ENCODE data around the gene MAP1B. TPM values are rescaled to one million over a fixed set of nuclear protein-coding genes. Genes with fewer than 3 reads are reported as not detected.
"Not testable (repeated sequence)": the region's sequence is repeated elsewhere in the genome, so short reads cannot be mapped to it uniquely, and the experiment has no call there.

Gene MAP1B
- total RNA-seq, 1 experiment from 2014 or later, result 26.4 TPM

DNA sequence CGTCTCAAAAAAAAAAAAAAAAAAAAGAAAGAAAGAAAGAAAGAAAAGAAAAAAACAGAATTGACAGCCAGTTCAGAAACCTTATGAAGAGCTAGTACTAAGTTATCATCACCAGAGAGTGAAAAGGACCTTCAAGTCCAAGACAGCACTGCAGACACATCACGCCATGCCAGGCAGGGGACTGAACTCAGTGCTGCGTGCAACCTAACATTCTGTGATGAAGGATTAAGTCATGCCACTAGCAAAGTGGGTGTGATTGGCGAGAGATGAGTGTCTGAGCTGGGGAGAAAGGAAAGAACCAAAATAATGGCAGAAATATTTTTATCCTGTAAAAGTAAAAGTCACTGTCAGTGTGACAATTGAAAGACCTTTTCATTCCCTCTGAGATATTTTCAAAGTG lies 54.7 kb downstream of the MAP1B start:
- no peak for DNase-seq (ENCODE audit: low read depth)

DNA sequence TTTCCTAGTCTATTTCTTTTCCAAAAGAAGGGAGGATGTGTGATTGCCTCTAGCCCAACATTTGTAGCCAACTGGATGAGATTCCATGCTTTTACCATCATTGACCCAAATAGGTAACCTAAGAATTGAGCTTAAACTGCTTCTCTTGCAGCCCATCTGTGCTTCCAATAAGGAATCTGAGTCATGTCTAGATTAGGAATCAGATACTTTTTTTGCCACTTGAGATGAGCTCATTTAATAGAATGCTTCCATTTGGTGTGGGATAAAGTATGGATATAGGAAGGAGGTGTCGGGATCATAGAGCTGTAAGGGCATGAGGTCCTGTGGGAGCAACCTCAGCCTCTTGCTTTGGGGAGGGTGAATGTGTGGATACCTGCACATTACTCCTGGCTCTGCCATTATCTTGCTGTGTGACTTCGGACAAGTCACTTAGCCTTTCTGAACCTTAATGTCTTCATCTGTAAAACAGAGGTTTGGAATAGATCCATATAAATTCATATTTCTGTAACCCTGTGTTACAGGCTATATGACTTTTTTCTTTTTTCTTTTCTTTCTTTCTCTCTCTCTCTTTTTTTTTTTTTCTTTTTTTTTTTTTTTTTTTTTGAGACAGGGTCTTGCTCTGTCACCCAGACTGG lies 56.2 kb downstream of the MAP1B start:
- no peak for DNase-seq (ENCODE audit: low read depth)

DNA sequence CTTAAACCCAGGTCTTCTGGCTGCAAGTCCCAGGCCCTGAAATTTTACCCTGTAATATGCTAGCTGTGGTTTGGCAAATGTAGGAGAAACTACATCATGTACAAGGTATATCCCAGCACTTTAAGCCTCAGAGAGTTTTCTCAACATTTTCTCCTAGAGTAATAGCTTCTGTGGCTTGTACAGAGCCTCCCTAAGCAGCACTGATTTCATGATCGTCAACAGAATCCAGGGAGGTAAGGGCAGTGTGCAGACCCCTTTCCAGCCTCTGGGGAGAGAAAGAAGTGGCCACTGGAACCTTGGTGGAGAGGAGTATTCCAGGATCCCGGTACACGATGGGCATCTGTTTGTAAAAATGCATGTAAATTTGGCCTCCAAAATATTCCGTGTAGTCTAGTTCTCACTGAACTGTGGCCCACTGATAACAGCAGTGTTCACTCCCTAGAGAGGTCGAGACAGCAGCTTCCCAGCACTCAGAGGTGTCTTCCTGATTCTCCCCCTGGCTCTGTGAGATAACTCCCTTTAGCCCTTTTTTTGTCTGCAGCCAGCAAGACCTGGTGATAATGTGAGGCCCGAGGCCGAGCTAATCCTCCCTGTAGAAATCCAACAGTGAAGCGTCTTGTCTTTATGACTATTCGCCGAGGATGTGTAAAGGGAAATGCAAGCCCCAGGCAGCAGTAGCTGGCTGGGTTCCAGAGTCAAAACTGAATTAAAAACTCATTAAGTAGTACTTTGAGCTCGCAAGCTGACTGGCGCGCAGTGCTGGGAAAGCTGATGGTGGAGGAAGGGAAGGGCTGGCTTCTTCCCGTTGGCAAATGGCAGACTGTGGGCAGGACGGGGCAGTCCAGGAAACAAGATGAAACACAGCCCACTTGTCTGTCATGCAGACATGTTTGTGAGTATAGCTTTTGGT lies 59.0 kb downstream of the MAP1B start:
- peak; percentile 94 for DNase-seq (ENCODE audit: low read depth)

DNA sequence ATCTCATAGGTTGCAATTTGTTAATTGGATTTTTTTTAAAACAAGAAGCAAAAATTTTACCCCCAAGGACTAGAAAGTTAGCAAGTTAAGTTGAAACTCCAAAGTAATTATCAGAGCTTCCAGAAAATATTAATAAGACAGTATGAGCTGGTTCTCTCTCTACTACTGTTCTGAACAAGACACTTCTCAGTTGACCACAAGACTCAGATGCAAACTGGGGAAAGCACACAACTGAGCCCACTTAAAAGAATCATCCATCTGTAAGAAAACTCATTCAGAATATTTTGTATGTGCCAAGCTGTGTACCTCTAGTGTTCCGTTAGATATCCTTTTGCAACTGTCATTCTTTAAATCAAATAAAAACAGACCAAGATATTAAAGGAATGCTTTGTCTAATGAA lies 60.0 kb downstream of the MAP1B start:
- no peak for DNase-seq (ENCODE audit: low read depth)

GRCh38 chr5:72167804-72168203 lies 60.5 kb downstream of the MAP1B start:
- no peak for DNase-seq (ENCODE audit: low read depth)

DNA sequence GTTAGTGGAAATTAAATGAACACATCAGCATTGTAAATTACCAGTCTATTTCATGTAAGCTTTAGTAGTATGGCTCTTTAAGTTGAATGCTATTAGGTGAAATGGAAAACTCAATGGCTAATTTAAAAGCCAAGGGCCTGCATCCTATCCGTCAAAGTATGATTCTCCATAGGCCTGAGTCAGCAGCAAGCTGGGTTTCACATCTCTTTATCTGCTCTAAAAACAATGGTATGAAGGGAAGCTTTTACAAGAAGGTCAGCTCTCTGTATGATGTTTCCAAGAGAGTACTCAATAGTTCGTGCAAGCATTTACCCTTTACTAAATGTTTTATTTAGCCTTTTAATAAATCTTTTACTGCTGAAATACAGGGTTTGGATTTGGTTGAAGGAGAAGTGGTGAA lies 62.8 kb downstream of the MAP1B start:
- no peak for DNase-seq (ENCODE audit: low read depth)

GRCh38 chr5:72171181-72171580 lies 63.9 kb downstream of the MAP1B start:
- DNase-seq (ENCODE audit: low read depth), result not testable (repeated sequence)

- DNase-seq (ENCODE audit: low read depth), result no peak
Measured at GRCh38 chr5:72171667-72172066, 64.4 kb downstream of the MAP1B start.

DNA sequence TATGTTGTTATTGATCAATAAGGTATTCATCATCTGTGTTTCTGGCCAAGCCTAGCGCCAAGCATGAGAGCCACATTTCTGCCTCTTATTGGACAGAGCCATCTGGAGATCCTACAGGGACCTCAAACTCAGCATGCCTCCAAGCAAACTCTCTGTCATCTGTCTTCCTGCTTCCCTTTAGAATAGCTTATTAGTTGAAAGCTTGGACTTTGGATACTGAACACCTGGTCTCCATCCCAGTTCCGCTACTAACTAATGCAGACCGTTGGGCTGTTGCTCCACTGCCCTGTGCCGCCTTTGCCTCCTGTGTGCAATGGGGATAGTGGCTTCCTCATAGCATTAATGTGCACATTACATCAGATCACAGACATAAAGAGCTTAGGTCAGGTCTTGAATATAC lies 65.5 kb downstream of the MAP1B start:
- DNase-seq (ENCODE audit: low read depth), result no peak

GRCh38 chr5:72177538-72177937 lies 70.3 kb downstream of the MAP1B start:
- DNase-seq (ENCODE audit: low read depth), result no peak

- DNase-seq (ENCODE audit: low read depth), result peak; percentile 92
Measured at GRCh38 chr5:72179028-72179815, 71.9 kb downstream of the MAP1B start.

DNA sequence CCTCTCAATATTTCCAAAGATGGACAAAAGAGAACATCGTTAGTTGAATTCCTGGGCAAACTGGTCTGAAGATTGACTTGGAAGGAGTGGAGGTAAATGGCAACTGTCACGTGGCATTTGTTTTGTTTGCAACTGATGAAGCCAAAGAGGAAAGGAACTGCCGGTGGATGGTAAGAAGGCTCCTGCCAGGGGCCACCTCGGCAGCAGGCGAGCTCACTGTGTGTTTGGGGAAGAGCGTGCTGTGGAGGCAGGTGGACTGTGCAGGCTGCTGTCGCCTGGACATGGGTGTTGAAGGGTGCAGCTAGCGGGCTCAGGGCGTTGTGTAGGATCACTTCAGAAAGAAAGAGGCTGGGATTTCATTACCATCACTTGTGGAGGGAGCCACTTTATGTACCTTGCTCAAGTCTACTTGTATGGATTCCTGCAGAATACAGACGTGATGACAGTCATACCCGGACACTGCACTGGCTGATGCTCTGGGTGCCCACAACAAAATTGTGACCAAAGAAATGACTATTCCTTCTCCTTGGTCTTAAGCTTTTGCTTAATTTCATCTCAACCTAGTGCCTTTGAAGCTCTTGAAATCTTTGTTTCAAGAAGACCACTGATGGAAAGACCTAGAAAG lies 72.7 kb downstream of the MAP1B start:
- no peak for DNase-seq (ENCODE audit: low read depth)

- no peak for DNase-seq (ENCODE audit: low read depth)
Measured at GRCh38 chr5:72180925-72181324, 73.7 kb downstream of the MAP1B start.

DNA sequence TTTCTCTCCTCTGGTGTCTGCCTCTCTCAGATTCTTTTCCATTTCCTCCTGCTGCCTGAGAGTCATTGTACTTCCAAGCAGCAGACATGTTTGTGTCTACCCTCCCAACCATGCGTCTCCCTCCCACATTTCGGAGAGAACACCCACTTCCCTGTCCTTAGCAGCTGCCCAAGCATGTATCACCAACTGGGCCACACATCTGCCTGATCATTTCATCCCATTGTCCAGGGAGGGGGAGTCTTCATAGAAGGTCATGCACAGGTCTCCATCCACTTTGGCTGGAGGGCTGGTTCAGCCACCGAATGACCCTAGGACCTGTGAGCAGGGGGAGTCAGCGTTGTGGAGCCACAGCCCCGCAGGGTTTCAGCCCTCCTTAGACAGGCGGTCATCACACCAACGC lies 75.4 kb downstream of the MAP1B start:
- no peak for DNase-seq (ENCODE audit: low read depth)

DNA sequence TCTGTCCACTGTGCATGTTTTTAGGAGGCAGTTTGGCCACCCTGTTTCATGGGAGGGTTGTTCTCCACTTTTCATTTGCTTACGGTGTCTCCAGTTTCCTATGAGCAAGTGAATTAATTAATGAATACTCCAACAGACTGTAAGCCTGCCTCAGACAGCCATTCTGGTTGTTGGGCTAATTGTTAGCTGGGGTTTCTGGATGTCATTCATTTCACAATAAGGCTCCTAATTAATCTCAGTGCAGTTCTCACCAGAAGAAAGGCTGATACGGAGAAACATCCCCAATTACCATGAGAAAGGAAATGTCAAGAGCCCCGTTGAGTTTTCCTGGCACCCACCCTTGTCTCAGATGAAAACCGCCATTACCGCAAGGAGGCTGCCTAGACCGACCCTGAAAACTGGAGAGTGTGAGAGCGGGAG lies 75.8 kb downstream of the MAP1B start:
- DNase-seq (ENCODE audit: low read depth), result no peak

- no peak for DNase-seq (ENCODE audit: low read depth)
Measured at GRCh38 chr5:72184408-72184807, 77.1 kb downstream of the MAP1B start.

DNA sequence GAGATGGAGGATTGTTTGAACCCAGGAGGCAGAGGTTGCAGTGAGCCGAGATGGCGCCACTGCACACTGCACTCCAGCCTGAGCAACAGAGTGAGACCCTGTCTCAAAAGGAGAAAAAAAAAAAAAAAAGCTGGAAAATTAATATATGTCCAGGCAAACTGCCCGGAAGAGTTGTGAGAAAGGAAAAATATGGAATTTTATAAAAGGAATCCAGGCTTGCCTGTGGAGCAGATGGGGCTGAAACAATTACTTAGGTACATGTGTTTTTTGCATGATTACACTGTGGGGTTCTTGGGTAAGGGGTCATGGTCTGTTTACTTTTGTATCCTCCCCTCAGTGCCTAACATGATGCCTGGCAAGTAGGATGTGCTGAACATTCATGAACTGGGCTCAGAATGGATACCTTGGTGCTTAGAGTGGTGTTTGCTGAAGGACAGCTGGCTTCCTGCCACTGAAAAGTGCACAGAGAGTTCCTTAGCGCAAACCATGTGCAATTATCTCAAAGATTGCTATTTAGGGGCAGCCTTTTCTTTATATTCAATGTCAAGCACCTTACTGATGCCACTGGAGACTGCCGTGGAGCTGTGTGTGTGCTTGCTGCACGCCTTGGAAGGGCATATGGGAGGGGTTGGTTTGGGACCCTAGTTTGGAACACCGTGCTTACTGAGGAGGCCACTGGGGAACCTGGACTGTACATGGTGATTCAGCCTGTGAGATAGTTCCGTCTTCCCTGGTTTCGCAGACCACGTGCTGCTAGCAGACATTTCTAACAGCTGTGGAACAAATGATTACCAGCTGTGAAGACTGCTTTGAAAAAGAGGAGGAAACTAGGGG lies 78.4 kb downstream of the MAP1B start:
- DNase-seq (ENCODE audit: low read depth), result no peak

GRCh38 chr5:72187388-72188075 lies 80.3 kb downstream of the MAP1B start:
- no peak for DNase-seq (ENCODE audit: low read depth)

DNA sequence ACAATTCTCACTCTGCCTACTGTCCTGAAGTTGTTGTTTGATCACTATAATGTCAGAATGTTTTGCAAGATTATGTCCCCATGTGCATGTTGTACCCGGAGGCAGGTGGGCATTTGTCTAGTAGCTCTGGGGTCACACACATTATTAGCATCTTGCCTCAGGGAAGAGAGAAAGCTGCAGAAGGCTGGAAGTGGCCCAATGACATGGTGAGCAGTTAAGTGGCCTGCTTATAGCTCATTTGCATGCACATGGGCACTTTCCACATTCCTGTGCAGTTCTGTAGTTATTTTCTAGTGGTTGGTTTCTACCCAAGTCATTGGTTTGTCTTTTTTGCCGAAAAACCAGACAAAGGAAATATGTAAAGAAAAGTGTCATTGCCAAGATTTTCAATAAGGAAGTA lies 80.9 kb downstream of the MAP1B start:
- no peak for DNase-seq (ENCODE audit: low read depth)

GRCh38 chr5:72189146-72189545 lies 81.9 kb downstream of the MAP1B start:
- no peak for DNase-seq (ENCODE audit: low read depth)

Measured in RPMI7951 (cell line).